K562 (cell line): Measurements from ENCODE around the gene CDRT4. TPM values are rescaled to one million over a fixed set of nuclear protein-coding genes. Genes with fewer than 3 reads are reported as not detected.

Source experiments
- E2F4 ChIP-seq: sonication (generic); formaldehyde crosslinking; IDR thresholded peaks from 2 replicates; pipeline ENCODE4 v1.8.0; 2022; ENCODE audit warnings: mild to moderate bottlenecking, low read depth, missing genetic modification reagents
- HNRNPUL1 ChIP-seq: fragments of 200-400 bp; formaldehyde crosslinking; IDR thresholded peaks from 2 replicates; pipeline ENCODE4 v1.6.1; 2017; ENCODE audit warnings: low read length
- ILF3 ChIP-seq: fragments of 450-650 bp; IDR thresholded peaks from 2 replicates; pipeline ENCODE4 v1.6.1; 2018; ENCODE audit warnings: antibody characterized with exemption, mild to moderate bottlenecking, moderate library complexity, borderline replicate concordance
- MECOM ChIP-seq: fragments of 250-450 bp; sonication (Bioruptor Pico); IDR thresholded peaks from 2 replicates; pipeline ENCODE4 v1.8.0; 2022; ENCODE audit warnings: inconsistent platforms
- MIER1 ChIP-seq: fragments of 450-650 bp; IDR thresholded peaks from 2 replicates; pipeline ENCODE4 v1.6.1; 2016; ENCODE audit warnings: antibody characterized with exemption, mild to moderate bottlenecking, low read depth
- PBX2 ChIP-seq, 2 experiments: IDR thresholded peaks in 1 of 2; conservative IDR thresholded peaks in 1 of 2; 2 replicates each; pipeline ENCODE4 v1.6.1; 2016; ENCODE audit warnings: low read depth in 2 of 2, mild to moderate bottlenecking in 1 of 2, missing compliant biosample characterization in 1 of 2, missing genetic modification characterization in 1 of 2, moderate library complexity in 1 of 2
- ZNF354B ChIP-seq: fragments of 250-450 bp; sonication (Bioruptor Pico); IDR thresholded peaks from 2 replicates; pipeline ENCODE4 v1.4.0; 2020
- ZNF551 ChIP-seq: fragments of 250-450 bp; sonication (Bioruptor Pico); IDR thresholded peaks from 2 replicates; pipeline ENCODE4 v1.5.0; 2021; ENCODE audit warnings: mild to moderate bottlenecking, moderate library complexity
- polyA plus RNA-seq, 8 experiments: library from polyadenylated mRNA; depleted of rRNA in 4 of 8; stranded (reverse) in 5 of 8; unstranded in 3 of 8; fragments of >200 nt; fragmentation: Nextera tagmentation in 2 of 8; fragmentation: Illumina TruSeq in 1 of 8; extraction: Ambion mirVana in 2 of 8; extraction: Trizol in 1 of 8; gene quantifications; 2 replicates each; pipeline versions ENCODE4 v1.2.1 to v1.2.3, GENCODE V29; 2011 to 2014; ENCODE audit warnings: inconsistent platforms in 1 of 8, missing spikeins in 1 of 8
- total RNA-seq, 7 experiments: library from RNA; depleted of rRNA in 6 of 7; stranded (reverse); fragments of >200 nt in 6 of 7; fragmentation: Illumina TruSeq in 2 of 7; extraction: Trizol in 2 of 7; gene quantifications; 2 replicates each; pipeline versions ENCODE4 v1.2.1 to v1.2.3, GENCODE V29; 2011 to 2021; ENCODE audit warnings: low replicate concordance in 1 of 7
- TF ChIP-seq, protein P1 (sequence below): sonication (generic); formaldehyde crosslinking; IDR thresholded peaks from 2 replicates; pipeline ENCODE4 v1.8.0; 2022; ENCODE audit warnings: mild to moderate bottlenecking, missing genetic modification reagents

CDRT4 gene
- total and polyA plus RNA-seq, 9 of the 15 experiments (the other 6 are each of a cell fraction or from before 2014, with no cell fraction given) = 1.7 to 6.4 (median 3.5) TPM

- TF ChIP-seq MIER1 = no peak
- no peak for TF ChIP-seq E2F4 (CRISPR knock-in tag)
- TF ChIP-seq, protein P1, sequence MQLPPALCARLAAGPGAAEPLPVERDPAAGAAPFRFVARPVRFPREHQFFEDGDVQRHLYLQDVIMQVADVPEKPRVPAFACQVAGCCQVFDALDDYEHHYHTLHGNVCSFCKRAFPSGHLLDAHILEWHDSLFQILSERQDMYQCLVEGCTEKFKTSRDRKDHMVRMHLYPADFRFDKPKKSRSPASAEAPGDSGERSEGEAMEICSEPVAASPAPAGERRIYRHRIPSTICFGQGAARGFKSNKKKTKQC (CRISPR knock-in tag) = no peak
- TF ChIP-seq ZNF551 = no peak
- no peak for TF ChIP-seq HNRNPUL1
- no peak for TF ChIP-seq MECOM
- no peak for TF ChIP-seq ILF3
- no peak for TF ChIP-seq PBX2 (CRISPR knock-in tag; IDR thresholded peaks at IDR 0.05; ENCODE audit: low read depth)
- no peak for TF ChIP-seq PBX2 (tag; conservative IDR thresholded peaks at IDR 0.05; ENCODE audit: low read depth)
- TF ChIP-seq ZNF354B (CRISPR knock-in tag) = no peak
- TF ChIP-seq, all 486 proteins: peak for 0
Measured at GRCh38 chr17:15399443-15399842, 68.0 kb downstream of the CDRT4 start (continued).
